Retina (tissue), 1 donor: Measurements from ENCODE around the gene DNAH11.
A peak's percentile ranks its signal among the peaks of the same experiment; 100 is the strongest.
"Not testable (repeated sequence)": the region's sequence is repeated elsewhere in the genome, so short reads cannot be mapped to it uniquely, and the experiment has no call there.

Experiments used
- DNase-seq: peaks from one replicate; pipeline ENCODE4 v3.0.0-alpha.2; 2016

Gene DNAH11

DNA sequence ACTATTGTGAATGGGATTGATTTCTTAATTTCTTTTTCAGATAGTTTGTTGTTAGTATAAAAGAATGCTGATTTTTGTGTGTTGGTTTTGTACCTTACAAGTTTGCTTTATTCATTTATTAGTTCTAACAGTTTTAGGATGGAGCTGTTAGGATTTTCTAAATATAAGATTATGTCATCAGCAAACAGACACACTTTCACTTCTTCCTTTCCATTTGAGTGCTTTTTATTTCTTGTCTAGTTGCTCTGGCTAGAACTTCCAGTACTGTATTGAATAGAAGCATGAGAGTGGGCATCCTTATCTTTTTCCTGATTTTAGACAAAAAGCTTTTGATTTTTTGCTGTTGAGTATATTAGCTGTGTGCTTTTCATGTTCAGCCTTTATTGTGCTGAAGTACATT, 81.5 kb downstream of the DNAH11 start:
- DNase-seq = no peak

DNA sequence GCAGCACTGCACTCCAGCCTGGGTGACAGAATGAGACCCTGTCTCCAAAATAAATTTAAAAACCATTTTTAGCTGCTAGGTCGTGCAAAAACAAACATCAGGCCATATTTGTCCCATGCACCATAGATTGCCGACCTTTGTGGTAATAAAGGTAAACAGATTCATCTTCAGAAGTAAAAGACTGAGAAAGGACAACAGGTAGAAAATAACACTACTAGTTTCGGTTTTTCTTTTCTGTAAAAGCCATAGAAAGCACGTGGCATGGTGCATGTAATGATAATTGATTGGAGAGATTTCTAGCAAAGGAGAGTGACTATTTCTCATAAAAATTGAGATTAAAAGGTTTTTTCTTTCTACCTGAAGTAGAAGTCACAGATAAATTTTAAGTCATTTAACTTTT, 93.9 kb downstream of the DNAH11 start:
- no peak for DNase-seq

DNA sequence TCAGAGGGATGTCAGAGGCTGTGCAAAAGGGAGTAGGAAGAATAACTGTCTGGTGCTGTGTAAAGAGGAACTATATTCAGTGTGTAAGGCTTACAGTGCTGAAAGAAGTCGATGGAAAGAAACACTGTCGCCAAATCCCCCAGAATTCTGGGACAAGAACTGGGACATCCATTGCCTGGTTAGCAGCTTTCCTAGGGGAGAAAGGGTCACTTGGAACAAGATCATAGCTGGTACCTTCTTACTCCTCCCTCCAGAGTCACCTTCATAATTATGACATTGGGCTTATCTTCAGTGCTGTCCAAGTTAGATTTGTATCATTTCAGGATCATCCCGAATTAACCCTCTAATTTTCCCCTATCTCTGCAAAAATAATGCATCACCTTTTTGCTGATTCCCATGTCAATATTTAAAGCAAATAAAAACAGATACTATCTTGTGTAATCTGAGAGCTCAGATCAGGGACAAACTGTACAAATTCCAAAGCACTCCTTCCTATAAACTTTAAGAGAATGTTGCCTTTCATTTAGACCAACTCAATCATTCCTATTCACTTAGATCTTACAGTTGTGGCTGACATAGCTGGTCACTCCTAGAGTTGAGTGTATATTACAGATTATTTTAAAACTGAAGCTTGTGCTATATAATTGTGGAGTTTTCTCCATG, 96.5 kb downstream of the DNAH11 start:
- DNase-seq = no peak

DNA sequence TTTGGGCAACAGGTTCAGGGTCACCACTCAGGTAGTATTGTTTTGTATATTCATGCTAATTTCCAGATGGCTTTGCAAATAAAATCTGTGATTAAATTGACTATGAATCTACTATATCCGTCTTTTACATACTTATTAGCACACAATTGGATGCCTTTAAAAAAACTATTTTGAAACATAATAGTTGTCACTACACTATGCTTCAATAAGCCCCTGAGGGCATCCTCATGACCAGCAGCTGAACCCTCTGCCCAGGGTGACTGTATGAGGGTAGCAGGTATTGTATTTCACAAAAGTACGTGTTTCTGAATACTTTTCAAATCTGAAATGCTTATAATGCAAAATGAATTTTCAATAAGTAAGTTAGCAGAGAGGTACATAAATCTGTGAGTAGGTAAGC, 97.3 kb downstream of the DNAH11 start:
- DNase-seq = no peak

DNA sequence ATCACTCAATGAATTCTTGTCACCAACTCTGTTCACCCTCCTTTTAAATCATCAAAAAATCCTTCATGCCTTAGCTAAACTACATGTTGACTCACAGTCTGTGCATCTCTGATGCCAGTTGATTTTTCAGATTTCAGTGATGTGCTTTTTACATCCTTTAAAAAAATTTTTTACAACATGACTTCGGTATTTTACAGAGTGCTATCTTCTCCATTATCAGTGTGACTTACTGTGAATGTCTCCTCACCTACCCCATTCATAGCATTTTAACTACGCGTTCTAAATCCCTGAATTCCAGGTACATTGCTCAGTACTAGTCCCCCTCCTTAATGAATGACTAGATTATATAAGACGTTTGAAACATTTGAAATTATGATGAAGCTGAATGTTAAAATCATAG, 98.7 kb downstream of the DNAH11 start:
- DNase-seq = no peak

DNA sequence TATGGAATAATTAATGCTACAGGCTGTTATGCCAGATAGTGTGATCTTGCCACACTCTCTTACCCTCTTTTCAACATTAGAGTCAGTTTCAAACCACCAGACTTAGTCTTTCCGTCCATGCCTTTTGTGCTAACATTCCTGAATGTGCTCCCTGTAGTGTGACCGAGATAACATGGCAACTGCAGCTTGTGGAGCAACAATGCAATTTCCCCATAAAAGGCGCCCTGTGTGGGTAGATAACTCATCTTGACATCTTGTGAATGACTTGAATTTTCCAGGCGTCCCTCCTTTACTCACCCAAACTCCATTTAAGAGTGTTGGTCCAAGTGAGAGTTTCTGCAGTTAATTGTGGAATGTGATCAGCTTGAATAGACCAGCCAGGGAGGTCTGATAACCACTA, 99.6 kb downstream of the DNAH11 start:
- DNase-seq = peak; percentile 34

DNA sequence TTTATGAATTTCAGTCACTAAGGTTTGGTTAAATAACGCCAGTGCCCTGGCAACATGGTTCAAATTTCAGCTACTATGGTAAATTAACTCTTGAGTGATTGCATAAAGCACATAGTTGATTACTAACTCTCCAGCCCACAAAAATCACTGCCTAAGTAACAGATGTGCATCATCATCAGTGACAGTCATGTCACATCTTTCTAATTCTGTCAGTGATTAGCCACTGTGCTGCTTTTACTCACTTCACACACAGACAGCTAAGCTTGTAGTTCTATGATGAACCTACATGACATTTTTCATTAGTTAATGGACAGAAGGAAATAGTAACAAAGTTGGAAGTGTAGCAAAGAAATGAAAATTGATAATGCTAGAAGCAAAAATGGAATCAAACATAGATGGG, 108.9 kb downstream of the DNAH11 start:
- no peak for DNase-seq

DNA sequence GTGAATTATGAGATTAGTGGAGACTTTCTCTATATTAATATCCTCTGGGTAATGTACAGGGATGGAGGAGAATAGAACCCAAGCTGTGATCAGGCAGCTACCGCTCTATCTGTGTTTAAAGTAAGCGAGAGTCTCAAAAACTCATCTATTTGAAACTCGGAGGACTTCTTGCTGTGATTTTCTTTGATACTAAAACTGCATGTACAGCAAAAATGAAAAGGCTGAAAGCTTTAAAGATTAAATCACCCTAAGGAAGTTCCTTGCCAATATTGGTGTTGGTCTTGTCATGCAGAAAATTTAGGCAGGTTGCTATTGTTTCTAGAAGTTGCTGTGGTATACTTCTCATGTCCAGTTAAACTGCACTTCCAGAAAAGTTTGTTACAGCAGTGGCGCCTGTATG, 110.8 kb downstream of the DNAH11 start:
- no peak for DNase-seq

DNA sequence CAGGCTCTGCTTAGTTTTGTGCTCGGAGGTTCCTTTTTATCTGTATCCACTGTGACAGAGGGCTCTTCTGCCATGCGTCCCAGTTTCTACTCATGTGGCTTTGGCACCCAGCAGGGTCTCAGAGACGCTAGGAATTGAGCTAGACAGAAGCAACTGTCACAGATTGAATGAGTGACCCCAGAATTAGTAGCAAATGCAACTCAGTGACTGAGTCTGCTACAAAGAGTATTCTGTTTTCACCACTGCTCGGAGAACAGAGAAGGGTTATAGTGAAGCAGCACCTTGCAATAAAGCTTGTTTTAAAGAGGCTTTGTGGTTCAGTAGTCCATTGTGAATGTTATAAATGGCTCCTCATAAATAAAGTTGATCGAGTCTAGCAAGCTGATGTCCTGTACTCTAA, 113.2 kb downstream of the DNAH11 start:
- peak; percentile 28 for DNase-seq

DNA sequence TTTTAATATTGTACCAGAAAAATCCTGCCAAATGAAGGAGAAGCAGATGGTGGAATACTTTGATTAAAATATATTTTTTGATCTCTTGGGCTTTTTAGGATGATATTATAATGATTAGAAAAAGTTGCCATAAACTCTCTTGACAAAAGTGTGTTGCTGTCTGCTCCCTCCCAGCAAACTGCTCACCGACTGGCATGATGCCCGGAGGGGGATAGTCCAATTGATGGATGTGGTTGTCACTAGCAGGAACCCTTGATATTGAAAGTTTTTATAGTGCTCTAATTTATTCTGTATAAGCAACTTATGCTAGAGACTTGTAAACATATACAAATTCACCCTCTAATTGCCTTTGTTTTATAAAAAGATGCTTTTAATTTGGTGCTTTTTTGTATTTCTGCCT, 114.0 kb downstream of the DNAH11 start:
- DNase-seq = no peak

DNA sequence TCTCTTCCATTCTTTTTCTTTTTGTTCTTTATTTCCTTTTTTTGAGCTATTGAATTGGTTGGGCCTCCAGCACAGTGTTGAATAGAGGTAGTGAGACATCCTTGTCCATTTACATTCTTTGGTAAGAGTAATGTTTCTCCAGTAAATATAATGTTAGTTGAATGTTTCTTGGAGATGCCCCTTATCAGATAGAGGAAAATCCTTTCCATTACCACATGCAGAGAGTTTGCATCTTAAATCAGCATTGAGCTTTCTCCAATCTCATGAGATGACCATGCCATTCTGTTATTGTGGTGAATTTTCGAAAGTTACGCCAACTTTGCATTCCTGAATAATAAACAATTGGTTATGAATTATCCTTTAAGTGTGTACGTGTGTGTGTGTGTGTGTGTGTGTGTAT, 127.7 kb downstream of the DNAH11 start:
- no peak for DNase-seq

DNA sequence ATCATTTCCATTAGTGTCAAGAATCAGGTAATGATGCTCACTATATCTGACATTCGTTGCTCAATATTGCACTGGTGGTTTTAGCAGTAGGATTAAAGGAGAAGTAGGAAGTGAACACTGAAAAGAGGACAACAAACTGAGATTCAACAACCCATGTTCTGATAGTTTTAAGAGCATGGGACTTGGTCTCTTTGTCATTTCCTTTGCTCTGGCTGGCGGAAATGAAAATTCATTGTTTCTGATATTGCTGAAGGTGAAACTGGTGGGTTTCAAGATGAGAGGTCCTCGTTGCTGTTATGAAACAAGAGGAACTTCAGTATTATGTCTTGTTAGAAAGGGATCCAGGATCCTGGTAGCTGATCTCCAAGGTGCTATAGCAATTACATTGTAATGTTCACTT, 129.0 kb downstream of the DNAH11 start:
- no peak for DNase-seq

DNA sequence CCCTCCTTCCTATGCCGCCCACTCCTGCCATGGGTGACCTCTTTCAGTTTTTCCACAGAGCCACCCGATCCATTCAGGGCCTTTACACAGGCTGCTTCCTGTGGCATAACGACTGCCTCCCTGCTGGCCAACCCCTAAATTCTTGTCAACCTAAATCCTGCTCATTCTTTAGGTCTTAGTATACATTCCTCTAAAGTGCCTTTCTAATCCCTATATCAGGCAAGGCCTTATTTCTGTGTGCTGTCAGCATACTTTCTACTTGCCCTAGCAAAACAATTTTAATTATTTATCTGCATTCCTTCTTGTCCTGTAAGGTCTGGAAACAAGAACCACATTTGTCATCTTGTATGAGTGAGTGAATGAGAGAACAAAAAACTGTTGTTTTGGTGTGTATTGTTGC, 132.4 kb downstream of the DNAH11 start:
- no peak for DNase-seq

DNA sequence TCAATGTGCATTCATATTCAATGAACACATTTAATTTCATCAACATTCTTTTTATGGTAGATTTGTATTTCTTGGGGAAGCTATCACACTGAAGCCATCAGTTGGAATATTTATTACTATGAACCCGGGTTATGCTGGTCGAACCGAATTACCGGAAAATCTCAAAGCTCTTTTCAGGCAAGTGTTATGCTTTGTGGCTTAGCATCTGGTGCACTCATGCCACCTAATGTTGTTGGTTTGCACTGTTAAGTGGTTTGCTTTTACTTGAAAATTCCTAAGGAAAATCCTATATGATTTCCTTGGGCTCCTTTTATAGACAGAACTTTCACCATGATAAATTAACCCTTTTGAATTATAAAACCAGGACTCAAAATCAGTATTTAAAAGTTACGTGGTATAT, 147.9 kb downstream of the DNAH11 start:
- DNase-seq = peak; percentile 34

DNA sequence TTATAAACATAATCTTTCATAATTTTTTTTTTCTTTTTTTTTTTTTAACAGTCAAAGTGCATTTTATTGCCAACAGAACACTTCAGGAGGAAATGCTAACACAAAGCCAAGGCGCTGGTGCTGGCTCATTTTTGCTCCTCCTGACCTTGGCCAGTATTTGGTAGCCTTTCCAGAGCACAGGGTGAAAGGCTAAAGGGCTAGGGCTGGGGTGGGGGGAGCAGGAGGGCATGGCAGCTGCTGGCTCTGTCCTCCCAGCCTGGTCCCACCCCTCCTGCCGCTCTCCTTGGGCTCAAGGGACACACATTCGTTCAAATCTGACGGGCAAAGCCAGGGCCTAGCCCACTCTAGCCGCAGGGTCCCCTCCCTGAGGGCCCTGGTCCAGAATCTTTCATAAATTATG, 148.3 kb downstream of the DNAH11 start:
- DNase-seq = not testable (repeated sequence)

DNA sequence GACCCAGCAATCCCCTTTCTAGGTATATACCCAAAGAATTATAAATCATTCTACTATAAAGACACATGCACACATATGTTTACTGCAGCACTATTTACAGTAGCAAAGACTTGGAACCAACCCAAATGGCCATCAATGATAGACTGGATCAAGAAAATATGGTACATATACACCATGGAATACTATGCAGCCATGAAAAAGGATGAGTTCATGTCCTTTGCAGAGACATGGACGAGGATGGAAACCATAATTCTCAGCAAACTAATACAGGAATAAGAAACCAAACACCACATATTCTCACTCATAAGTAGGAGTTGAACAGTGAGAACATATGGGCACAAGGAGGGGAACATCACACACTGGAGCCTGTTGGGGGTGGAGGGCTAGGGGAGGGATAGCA, 157.7 kb downstream of the DNAH11 start:
- not testable (repeated sequence) for DNase-seq

DNA sequence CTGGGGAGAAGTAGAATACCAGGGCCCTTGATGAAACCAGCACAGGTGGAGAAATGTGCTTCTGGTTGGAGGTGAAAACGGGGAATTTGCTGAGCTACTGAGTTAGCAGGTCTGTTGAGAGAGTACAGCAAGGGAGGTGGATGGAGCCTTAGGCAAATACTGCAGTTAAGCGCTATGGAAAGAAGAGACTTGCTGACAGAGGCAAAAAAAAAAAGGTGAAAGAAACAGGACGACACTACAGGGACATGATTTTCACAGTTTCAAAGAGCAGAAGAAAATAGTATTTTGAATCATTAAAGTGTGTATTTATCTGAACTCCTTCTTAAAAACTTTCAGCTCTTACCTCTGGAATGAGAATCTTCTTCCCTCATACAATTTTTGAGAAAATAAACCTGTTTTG, 159.5 kb downstream of the DNAH11 start:
- no peak for DNase-seq

DNA sequence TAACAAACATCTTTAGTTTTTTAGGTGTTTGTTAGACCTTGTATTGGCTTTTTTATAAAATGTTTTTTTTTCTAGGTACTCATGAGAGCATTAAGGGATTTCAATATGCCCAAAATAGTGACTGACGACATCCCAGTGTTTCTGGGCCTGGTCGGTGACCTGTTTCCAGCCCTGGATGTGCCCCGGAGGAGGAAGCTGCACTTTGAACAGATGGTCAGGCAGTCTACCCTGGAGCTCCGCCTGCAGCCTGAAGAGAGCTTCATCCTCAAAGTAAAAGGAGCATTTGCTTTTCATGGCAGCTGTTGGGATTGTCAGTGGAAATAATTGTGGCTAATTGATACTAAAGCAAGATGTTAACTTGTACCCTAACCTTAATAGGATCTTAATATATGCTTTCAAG, 161.5 kb downstream of the DNAH11 start:
- DNase-seq = peak; percentile 35

DNA sequence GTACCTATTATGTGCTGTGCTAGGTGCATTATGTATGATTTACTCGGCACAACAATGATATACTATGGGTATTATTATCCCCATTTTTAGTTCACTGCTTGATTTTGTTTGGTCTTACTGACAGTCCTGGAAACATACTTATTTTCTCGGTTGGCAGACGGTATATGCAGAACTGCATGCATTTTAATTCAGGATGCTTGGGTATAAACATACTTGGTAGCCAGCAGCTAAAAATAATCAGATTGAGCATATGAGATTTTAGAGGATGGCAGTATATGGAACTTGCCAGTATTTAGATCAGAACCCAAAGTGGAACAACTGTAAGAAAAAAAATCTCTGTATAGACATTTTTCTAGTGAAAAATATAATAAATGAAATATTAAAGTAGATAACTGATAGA, 163.3 kb downstream of the DNAH11 start:
- no peak for DNase-seq

DNA sequence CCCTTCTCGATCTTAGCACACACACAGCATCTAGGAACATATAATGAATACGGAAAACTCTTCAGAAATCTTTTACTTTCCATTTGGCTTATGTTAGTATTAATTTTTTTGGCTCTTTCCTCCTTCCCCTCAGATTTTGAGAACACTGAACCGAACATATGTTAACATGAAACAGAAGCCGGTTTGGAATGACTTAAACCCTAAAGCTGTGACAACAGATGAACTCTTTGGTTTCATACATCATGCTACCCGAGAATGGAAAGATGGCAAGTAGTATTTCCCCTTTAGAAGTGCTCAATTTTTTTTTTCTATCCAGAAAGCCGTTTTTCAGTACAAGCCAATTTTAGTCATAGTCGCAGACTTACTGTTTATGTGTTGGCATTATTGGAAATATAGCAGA, 164.7 kb downstream of the DNAH11 start:
- no peak for DNase-seq

DNA sequence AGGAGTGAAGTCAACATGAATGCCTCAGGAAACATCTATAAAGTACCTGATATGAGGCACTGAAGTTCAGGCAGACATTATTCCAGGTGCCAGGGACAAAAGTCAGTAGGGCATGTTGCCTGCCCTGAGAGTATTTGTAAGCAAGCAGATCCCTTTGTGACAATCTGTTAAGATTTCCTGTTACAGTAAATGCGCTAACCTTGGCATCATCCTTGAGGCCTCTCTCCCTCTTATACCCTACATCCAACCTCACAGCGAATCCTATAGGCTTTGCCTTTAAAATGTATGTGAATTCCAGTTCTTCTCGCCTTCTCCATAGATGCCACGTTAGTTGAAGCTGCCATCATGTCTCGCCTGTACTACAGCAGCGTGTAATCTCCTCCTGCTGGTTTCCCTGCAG, 165.3 kb downstream of the DNAH11 start:
- no peak for DNase-seq

DNA sequence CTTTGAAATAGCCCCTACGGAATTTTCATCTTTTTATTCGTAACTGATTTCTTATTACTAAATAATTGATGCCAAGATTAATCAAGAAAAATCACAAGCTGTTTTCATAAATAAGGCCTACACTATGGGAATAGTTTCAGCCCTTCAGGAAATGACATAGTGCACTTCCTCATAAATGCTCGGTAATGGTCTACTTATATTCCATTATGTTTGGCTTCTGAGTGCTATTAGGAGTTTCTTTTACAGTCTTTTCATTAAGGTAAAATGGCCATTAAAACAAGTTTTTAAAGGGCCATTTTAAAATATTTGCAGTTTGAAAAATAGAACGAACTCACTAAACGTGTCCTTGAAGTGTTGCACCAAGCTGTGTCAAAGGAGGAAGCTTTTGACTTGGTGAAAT, 174.5 kb downstream of the DNAH11 start:
- DNase-seq = no peak

DNA sequence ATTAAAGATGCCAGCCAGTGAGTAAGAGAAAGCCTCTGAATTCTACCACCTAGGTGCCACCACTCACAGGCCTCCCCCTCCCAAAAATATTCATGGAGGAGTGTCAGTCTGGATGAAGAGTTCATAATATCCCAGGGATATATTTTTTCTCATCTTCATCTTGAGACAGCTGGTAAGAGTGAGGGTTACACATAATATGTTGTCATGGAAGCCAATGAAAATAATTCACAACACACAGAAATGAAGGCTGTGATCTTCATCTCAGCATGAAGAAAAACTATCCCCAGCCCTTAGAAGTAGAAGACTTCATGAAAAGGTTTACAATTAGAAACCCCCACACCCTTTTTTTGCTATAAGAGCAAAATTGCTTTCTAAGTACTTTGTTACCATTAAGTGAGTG, 175.6 kb downstream of the DNAH11 start:
- DNase-seq = peak; percentile 6

DNA sequence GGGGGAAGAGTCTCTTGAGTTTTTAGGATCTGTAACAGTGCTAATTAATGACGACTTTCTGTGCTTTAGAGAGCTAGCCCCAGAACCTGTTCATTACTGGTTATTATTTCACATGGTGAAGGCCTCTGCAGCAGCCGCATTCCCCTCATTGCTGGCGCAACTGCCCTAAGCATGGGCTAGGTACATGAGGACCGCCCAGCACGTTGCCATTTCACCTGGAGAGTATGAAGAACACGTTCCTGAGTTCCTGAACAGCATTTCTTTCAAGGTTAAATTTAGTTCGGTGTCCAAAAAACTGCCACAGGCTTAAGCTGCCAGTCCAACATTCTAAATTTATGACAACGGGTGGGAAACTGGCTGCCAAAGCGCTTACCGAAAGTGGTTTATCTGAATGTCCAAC, 177.0 kb downstream of the DNAH11 start:
- DNase-seq = no peak

DNA sequence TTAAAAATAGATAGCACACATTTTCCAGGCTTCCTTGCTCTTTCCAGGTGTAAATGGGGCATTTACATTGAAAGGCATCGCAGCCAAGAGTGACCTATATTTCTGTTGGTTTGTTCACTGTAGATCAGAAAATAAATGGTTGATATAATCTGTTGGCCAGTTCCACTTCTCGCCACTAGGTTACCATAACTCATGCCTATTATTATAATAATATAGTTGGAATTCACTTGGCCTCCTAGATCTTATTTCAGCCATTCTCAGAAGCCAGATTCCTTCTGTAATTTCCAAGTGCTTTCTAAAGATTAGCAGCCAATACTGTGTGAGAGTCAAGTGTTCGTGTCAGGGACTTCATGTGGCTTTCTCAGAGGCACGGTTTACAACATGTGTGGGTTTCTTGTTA, 179.5 kb downstream of the DNAH11 start:
- no peak for DNase-seq

DNA sequence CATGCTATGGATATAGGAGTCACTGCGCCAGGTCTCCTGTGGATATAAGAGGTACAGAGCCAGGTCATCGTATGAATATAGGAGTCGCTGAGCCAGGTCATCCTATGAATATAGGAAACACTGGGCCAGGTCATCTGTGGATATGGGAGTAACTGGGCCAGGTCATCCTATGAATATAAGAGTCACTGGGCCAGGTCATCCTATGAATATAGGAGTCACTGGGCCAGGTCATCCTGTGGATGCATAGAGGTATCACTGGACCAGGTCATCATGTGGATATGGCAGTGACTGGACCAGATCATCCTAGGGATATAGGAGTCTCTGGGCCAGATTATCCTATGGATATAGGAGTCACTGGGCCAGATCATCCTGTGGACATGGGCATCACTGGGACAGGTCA, 181.7 kb downstream of the DNAH11 start:
- DNase-seq = no peak
